ENCODE data around the gene DAPK1.

DAPK1 gene

GRCh38 chr9:87602933-87603643 lies 105.4 kb downstream of the DAPK1 start (continued):
- TF ChIP-seq ZXDB (tag by site-specific recombination; IDR thresholded peaks at IDR 0.05): peak; percentile 72
- no peak for TF ChIP-seq ZNF621 (tag by site-specific recombination; IDR thresholded peaks at IDR 0.05)
- peak; percentile 96 for TF ChIP-seq ZNF843 (tag by site-specific recombination; IDR thresholded peaks at IDR 0.05)
- peak; percentile 86 for TF ChIP-seq SP7 (tag by site-specific recombination; IDR thresholded peaks at IDR 0.05)
- TF ChIP-seq, protein P1, sequence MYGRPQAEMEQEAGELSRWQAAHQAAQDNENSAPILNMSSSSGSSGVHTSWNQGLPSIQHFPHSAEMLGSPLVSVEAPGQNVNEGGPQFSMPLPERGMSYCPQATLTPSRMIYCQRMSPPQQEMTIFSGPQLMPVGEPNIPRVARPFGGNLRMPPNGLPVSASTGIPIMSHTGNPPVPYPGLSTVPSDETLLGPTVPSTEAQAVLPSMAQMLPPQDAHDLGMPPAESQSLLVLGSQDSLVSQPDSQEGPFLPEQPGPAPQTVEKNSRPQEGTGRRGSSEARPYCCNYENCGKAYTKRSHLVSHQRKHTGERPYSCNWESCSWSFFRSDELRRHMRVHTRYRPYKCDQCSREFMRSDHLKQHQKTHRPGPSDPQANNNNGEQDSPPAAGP (tag by site-specific recombination; IDR thresholded peaks at IDR 0.05): peak; percentile 52; the same call in 1 of the 2 replicates
- TF ChIP-seq ZNF335 (tag by site-specific recombination; conservative IDR thresholded peaks at IDR 0.05): peak; percentile 16; the same call in 1 of the 2 replicates
- TF ChIP-seq MEIS1 (CRISPR knock-in tag; IDR thresholded peaks at IDR 0.05; ENCODE audit: borderline replicate concordance): peak; percentile 78; the same call in 1 of the 2 replicates
- TF ChIP-seq ZNF510 (tag by site-specific recombination; IDR thresholded peaks at IDR 0.05; ENCODE audit: insufficient replicate concordance): no peak
- TF ChIP-seq ZBTB17 (tag by site-specific recombination; IDR thresholded peaks at IDR 0.05): peak; percentile 55; the same call in 1 of the 2 replicates
- peak; percentile 86 for TF ChIP-seq FEZF1 (tag by site-specific recombination; IDR thresholded peaks at IDR 0.05)
- TF ChIP-seq OSR2 (tag by site-specific recombination; IDR thresholded peaks at IDR 0.05): peak; percentile 97
- TF ChIP-seq, protein P2, sequence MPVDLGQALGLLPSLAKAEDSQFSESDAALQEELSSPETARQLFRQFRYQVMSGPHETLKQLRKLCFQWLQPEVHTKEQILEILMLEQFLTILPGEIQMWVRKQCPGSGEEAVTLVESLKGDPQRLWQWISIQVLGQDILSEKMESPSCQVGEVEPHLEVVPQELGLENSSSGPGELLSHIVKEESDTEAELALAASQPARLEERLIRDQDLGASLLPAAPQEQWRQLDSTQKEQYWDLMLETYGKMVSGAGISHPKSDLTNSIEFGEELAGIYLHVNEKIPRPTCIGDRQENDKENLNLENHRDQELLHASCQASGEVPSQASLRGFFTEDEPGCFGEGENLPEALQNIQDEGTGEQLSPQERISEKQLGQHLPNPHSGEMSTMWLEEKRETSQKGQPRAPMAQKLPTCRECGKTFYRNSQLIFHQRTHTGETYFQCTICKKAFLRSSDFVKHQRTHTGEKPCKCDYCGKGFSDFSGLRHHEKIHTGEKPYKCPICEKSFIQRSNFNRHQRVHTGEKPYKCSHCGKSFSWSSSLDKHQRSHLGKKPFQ (tag by site-specific recombination; IDR thresholded peaks at IDR 0.05): peak; percentile 46; the same call in 1 of the 2 replicates
- TF ChIP-seq ZBTB1 (tag by site-specific recombination; IDR thresholded peaks at IDR 0.05): peak; percentile 63; the same call in 1 of the 2 replicates
- no peak for TF ChIP-seq REPIN1 (tag by site-specific recombination; IDR thresholded peaks at IDR 0.05; ENCODE audit: low read depth)
- TF ChIP-seq ZNF394 (tag by site-specific recombination; IDR thresholded peaks at IDR 0.05; ENCODE audit: borderline replicate concordance): peak; percentile 30; the same call in 1 of the 2 replicates
- TF ChIP-seq BCL11A (tag by site-specific recombination; IDR thresholded peaks at IDR 0.05; ENCODE audit: low read depth): peak; percentile 65; the same call in 1 of the 2 replicates
- TF ChIP-seq ZNF23 (tag by site-specific recombination; IDR thresholded peaks at IDR 0.05; ENCODE audit: borderline replicate concordance): no peak
- 0 out of 2 replicates have a peak, but pooled peaks have one; percentile 52 for TF ChIP-seq BCL11B (tag by site-specific recombination; IDR thresholded peaks at IDR 0.05; ENCODE audit: low read depth)
- TF ChIP-seq ZNF623 (tag by site-specific recombination; IDR thresholded peaks at IDR 0.05): no peak
- no peak for TF ChIP-seq ZNF140 (tag by site-specific recombination; IDR thresholded peaks at IDR 0.05)
- peak; percentile 75 for TF ChIP-seq ZNF629 (tag by site-specific recombination; IDR thresholded peaks at IDR 0.05)
- peak; percentile 67; the same call in 1 of the 2 replicates for TF ChIP-seq SCRT1 (tag by site-specific recombination; IDR thresholded peaks at IDR 0.05; ENCODE audit: borderline replicate concordance)
- TF ChIP-seq, protein P3, sequence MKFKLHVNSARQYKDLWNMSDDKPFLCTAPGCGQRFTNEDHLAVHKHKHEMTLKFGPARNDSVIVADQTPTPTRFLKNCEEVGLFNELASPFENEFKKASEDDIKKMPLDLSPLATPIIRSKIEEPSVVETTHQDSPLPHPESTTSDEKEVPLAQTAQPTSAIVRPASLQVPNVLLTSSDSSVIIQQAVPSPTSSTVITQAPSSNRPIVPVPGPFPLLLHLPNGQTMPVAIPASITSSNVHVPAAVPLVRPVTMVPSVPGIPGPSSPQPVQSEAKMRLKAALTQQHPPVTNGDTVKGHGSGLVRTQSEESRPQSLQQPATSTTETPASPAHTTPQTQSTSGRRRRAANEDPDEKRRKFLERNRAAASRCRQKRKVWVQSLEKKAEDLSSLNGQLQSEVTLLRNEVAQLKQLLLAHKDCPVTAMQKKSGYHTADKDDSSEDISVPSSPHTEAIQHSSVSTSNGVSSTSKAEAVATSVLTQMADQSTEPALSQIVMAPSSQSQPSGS (tag by site-specific recombination; IDR thresholded peaks at IDR 0.05; ENCODE audit: low read depth): peak; percentile 25; the same call in 1 of the 2 replicates
- peak; percentile 89; the same call in 1 of the 2 replicates for TF ChIP-seq HOXD13 (CRISPR knock-in tag; IDR thresholded peaks at IDR 0.05; ENCODE audit: borderline replicate concordance)
- TF ChIP-seq ZBTB20 (tag by site-specific recombination; IDR thresholded peaks at IDR 0.05): no peak
- TF ChIP-seq, protein P4, sequence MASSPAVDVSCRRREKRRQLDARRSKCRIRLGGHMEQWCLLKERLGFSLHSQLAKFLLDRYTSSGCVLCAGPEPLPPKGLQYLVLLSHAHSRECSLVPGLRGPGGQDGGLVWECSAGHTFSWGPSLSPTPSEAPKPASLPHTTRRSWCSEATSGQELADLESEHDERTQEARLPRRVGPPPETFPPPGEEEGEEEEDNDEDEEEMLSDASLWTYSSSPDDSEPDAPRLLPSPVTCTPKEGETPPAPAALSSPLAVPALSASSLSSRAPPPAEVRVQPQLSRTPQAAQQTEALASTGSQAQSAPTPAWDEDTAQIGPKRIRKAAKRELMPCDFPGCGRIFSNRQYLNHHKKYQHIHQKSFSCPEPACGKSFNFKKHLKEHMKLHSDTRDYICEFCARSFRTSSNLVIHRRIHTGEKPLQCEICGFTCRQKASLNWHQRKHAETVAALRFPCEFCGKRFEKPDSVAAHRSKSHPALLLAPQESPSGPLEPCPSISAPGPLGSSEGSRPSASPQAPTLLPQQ (tag by site-specific recombination; IDR thresholded peaks at IDR 0.05): 0 out of 2 replicates have a peak, but pooled peaks have one; percentile 15
- peak; percentile 85 for TF ChIP-seq GLIS1 (tag by site-specific recombination; IDR thresholded peaks at IDR 0.05)
- TF ChIP-seq KLF10 (tag by site-specific recombination; IDR thresholded peaks at IDR 0.05): peak; percentile 30; the same call in 1 of the 2 replicates
- peak; percentile 96 for TF ChIP-seq OVOL3 (tag by site-specific recombination; IDR thresholded peaks at IDR 0.05)
- peak; percentile 67; the same call in 1 of the 2 replicates for TF ChIP-seq GLI2 (tag by site-specific recombination; IDR thresholded peaks at IDR 0.05; ENCODE audit: borderline replicate concordance, low read depth)
- TF ChIP-seq, protein P5, sequence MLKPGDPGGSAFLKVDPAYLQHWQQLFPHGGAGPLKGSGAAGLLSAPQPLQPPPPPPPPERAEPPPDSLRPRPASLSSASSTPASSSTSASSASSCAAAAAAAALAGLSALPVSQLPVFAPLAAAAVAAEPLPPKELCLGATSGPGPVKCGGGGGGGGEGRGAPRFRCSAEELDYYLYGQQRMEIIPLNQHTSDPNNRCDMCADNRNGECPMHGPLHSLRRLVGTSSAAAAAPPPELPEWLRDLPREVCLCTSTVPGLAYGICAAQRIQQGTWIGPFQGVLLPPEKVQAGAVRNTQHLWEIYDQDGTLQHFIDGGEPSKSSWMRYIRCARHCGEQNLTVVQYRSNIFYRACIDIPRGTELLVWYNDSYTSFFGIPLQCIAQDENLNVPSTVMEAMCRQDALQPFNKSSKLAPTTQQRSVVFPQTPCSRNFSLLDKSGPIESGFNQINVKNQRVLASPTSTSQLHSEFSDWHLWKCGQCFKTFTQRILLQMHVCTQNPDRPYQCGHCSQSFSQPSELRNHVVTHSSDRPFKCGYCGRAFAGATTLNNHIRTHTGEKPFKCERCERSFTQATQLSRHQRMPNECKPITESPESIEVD (tag by site-specific recombination; IDR thresholded peaks at IDR 0.05): peak; percentile 94
